CD14-positive monocyte (primary cell): ENCODE data around the gene PAWR. TPM values are rescaled to one million over a fixed set of nuclear protein-coding genes. Genes with fewer than 3 reads are reported as not detected.

Source experiments
- DNase-seq, 3 donors: peaks; one replicate each; pipeline ENCODE4 v3.0.0-alpha.2; 2011 to 2022
- H2AFZ ChIP-seq: 2 replicates; pipeline ENCODE4 v1.6.0; 2012; ENCODE audit warnings: mild to moderate bottlenecking, low read depth, low read length, inconsistent platforms; ENCODE audit not compliant: insufficient read depth, poor library complexity, severe bottlenecking
- H3K27ac ChIP-seq, 2 donors: 1 replicate in 1 of 2; 2 replicates in 1 of 2; pipeline ENCODE4 v1.5.1; 2012 to 2013; ENCODE audit warnings: low read length in 2 of 2, control low read depth in 1 of 2, inconsistent platforms in 1 of 2, low read depth in 1 of 2, mild to moderate bottlenecking in 1 of 2
- H3K27me3 ChIP-seq, 2 donors: one replicate each; pipeline versions ENCODE4 v1.6.0 to v1.6.1; 2011 to 2013; ENCODE audit warnings: low read length in 2 of 2; ENCODE audit not compliant: control insufficient read depth in 2 of 2, insufficient read depth in 2 of 2
- H3K36me3 ChIP-seq, 2 donors: replicated peaks in 1 of 2; 1 replicate in 1 of 2; 2 replicates in 1 of 2; pipeline versions ENCODE4 v1.5.1 to v1.6.1; 2012 to 2013; ENCODE audit warnings: low read length in 2 of 2, control low read depth in 1 of 2, inconsistent platforms in 1 of 2, mild to moderate bottlenecking in 1 of 2; ENCODE audit not compliant: insufficient read depth in 2 of 2, control insufficient read depth in 1 of 2
- H3K4me1 ChIP-seq, 2 donors: 1 replicate in 1 of 2; 2 replicates in 1 of 2; pipeline versions ENCODE4 v1.5.1 to v1.6.1; 2012 to 2013; ENCODE audit warnings: low read length in 2 of 2, control low read depth in 1 of 2, inconsistent platforms in 1 of 2, mild to moderate bottlenecking in 1 of 2, moderate library complexity in 1 of 2; ENCODE audit not compliant: insufficient read depth in 2 of 2, control insufficient read depth in 1 of 2
- H3K4me2 ChIP-seq: replicated peaks from 2 replicates; pipeline ENCODE3; 2012; ENCODE audit warnings: low read length, moderate library complexity, mild to moderate bottlenecking; ENCODE audit not compliant: poor library complexity, severe bottlenecking; ENCODE audit errors: extremely low read depth
- H3K4me3 ChIP-seq, 3 experiments: fragments of 200-600 bp in 1 of 3; sonication (generic) in 1 of 3; replicated peaks in 1 of 3; 1 replicate in 2 of 3; 2 replicates in 1 of 3; pipeline ENCODE4 v1.5.1; 2011 to 2013; ENCODE audit warnings: low read length in 3 of 3, mild to moderate bottlenecking in 3 of 3, control low read depth in 2 of 3, low read depth in 2 of 3, inconsistent platforms in 1 of 3, moderate library complexity in 1 of 3
- H3K79me2 ChIP-seq: 2 replicates; pipeline ENCODE4 v1.6.0; 2012; ENCODE audit warnings: mild to moderate bottlenecking, control low read depth, inconsistent platforms, low read length, moderate library complexity; ENCODE audit not compliant: insufficient read depth
- H3K9ac ChIP-seq: 2 replicates; pipeline ENCODE4 v1.6.0; 2017; ENCODE audit warnings: low read length, mild to moderate bottlenecking; ENCODE audit not compliant: insufficient read depth, poor library complexity, severe bottlenecking
- H3K9me3 ChIP-seq, 2 donors: replicated peaks in 1 of 2; 1 replicate in 1 of 2; 2 replicates in 1 of 2; pipeline versions ENCODE4 v1.5.1 to v1.6.1; 2012 to 2013; ENCODE audit warnings: low read length in 2 of 2, control low read depth in 1 of 2; ENCODE audit not compliant: control insufficient read depth in 1 of 2, insufficient read depth in 1 of 2
- H4K20me1 ChIP-seq: 2 replicates; pipeline ENCODE4 v1.6.0; 2012; ENCODE audit warnings: mild to moderate bottlenecking, low read length, control low read depth, moderate library complexity; ENCODE audit not compliant: insufficient read depth
- H3K27ac Mint-ChIP-seq, 7 donors: one replicate each; pipeline ENCODE4 v1.8.0; 2020; ENCODE audit warnings: mild to moderate bottlenecking in 7 of 7, mixed read lengths in 7 of 7, moderate library complexity in 6 of 7, inconsistent platforms in 2 of 7
- H3K27me3 Mint-ChIP-seq, 3 donors: one replicate each; pipeline ENCODE4 v1.8.0; 2021 to 2022; ENCODE audit warnings: low read depth in 3 of 3, mild to moderate bottlenecking in 3 of 3, mixed read lengths in 3 of 3, moderate library complexity in 3 of 3, inconsistent platforms in 1 of 3
- H3K36me3 Mint-ChIP-seq, 2 donors: one replicate each; pipeline ENCODE4 v1.8.0; 2020; ENCODE audit warnings: mixed read lengths in 2 of 2, inconsistent platforms in 1 of 2, mild to moderate bottlenecking in 1 of 2
- H3K4me1 Mint-ChIP-seq: one replicate; pipeline ENCODE4 v1.8.0; 2020; ENCODE audit warnings: mild to moderate bottlenecking, mixed read lengths
- H3K4me3 Mint-ChIP-seq, 2 donors: one replicate each; pipeline ENCODE4 v1.8.0; 2020; ENCODE audit warnings: mild to moderate bottlenecking in 2 of 2, mixed read lengths in 2 of 2, moderate library complexity in 1 of 2
- H3K9me3 Mint-ChIP-seq, 7 donors: one replicate each; pipeline ENCODE4 v1.8.0; 2020 to 2022; ENCODE audit warnings: mixed read lengths in 7 of 7, mild to moderate bottlenecking in 6 of 7, moderate library complexity in 6 of 7, inconsistent platforms in 2 of 7
- CTCF ChIP-seq: fragments of 200-600 bp; IDR thresholded peaks from one replicate; pipeline ENCODE4 v1.8.0; 2022; ENCODE audit warnings: antibody characterized with exemption, mild to moderate bottlenecking
- WGBS: methylation state at CpG from one replicate; pipeline ENCODE4 v1.1.5; 2013; ENCODE audit warnings: missing lambda C conversion rate; ENCODE audit not compliant: insufficient coverage; 5-methylcytosine and 5-hydroxymethylcytosine counted together
- intact Hi-C, 2 donors: fragments of 100-400 bp; cut with micrococcal nuclease; formaldehyde crosslinking; loops; one replicate each; pipeline versions ENCODE4 v1.15.0 to v1.15.1; 2023
- polyA plus RNA-seq, 3 donors: library from polyadenylated mRNA; depleted of rRNA in 1 of 3; unstranded in 2 of 3; stranded (reverse) in 1 of 3; fragments of 300-500 nt in 2 of 3; fragments of >200 nt in 1 of 3; fragmentation: Illumina TruSeq in 2 of 3; gene quantifications; 1 replicate in 2 of 3; 2 replicates in 1 of 3; pipeline ENCODE4 v1.2.3, GENCODE V29; 2012 to 2021

The PAWR gene
- polyA plus RNA-seq, 3 donors, result 0.03 TPM; not detected in 1

DNA sequence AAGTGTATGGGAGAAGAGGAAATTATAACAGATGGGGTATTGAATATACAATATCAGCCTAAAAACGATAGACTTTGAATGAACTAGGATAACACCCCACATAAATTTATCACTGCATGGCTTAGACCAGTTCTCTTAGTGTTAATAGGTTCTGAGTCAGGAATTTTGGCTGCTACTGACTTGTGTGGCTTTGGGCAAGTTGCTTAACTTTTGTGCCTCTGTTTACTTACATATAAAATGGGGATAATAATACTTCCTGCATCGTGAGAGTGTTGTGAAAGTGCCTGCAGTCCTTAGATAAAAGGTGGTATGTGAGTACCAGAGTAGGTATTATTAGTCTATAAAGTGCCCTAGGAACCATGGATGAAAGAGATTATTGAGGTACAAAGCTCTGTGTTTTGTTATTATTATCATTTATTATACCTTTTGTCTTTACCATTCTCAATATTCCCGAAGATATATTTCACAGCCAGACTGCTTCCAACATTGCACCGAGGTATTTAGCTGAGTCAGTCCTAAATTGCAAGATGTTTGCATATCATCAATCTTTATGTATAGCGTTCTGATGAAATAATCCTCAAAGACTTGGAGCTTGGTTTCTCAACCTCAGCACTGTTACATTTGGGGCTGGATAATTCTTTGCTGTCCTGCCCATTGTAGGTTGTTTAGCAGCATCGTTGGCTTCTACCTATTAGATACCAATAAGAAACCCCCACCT, 2.3 kb upstream of the PAWR start:
- H3K4me1 Mint-ChIP-seq, result peaks cover 22% of the 10 kb centered on the region

More for the DNA sequence above, 2.3 kb upstream of the PAWR start:
- no peak for DNase-seq
- WGBS, result 92% methylated on average over 2 of the region's 6 CpGs
- Histone ChIP-seq H3K4me3 (no peak overlapping the region), H2AFZ (no peak overlapping the region), H4K20me1 (no peaks in the 10 kb centered on the region), H3K9ac (no peak overlapping the region), H3K4me2 (no peak overlapping the region), H3K9me3 (peaks cover 0 to 12% of the 10 kb centered on the region in 2 donors), H3K27ac (no peak overlapping the region), H3K36me3 (no peaks in the 10 kb centered on the region), H3K4me1 (peaks cover 19 to 31% of the 10 kb centered on the region in 2 donors), H3K27me3 (peaks cover 39 to 49% of the 10 kb centered on the region in 2 donors), H3K79me2 (no peaks in the 10 kb centered on the region)
- H3K9me3 Mint-ChIP-seq, result peaks cover 0 to 5% (median 2%) of the 10 kb centered on the region in 7 donors
- intact Hi-C loops, result no loop called here
- peak overlapping the region in 1 of 2 donors; percentile 42 for H3K4me3 Mint-ChIP-seq
- no peak overlapping the region for H3K27ac Mint-ChIP-seq
- no peak for TF ChIP-seq CTCF
- peaks cover 0 to 3% of the 10 kb centered on the region in 2 donors for H3K36me3 Mint-ChIP-seq
- H3K27me3 Mint-ChIP-seq, result peaks cover 48 to 59% (median 48%) of the 10 kb centered on the region in 3 donors
